ENCODE results near the gene PLCL2. TPM values are rescaled to one million over a fixed set of nuclear protein-coding genes. Genes with fewer than 3 reads are reported as not detected.

Gene PLCL2
- total RNA-seq, 1 donor from 2014 or later, result 5.6 TPM

- TF ChIP-seq POLR2A (IDR thresholded peaks at IDR 0.05) (no peak), CTCF (IDR thresholded peaks at IDR 0.05) (no peak), POLR2AphosphoS5 (IDR thresholded peaks at IDR 0.05; ENCODE audit: insufficient read depth in 1 of 2, low read depth in 1 of 2) (no peak)
- Histone ChIP-seq H3K36me3 (no peaks in the 10 kb centered on the region), H3K4me1 (peaks cover 5% of the 10 kb centered on the region), H3K27me3 (no peaks in the 10 kb centered on the region), H3K4me3 (no peak overlapping the region), H3K27ac (no peak overlapping the region), H3K9me3 (no peaks in the 10 kb centered on the region)
- intact Hi-C loops (cut with DNase I), result no loop called here
- no peak for DNase-seq (ENCODE audit: extremely low spot score in 2 of 2)
Measured at GRCh38 chr3:17035033-17035432, 150.3 kb downstream of the PLCL2 start.

GRCh38 chr3:17035966-17036365 is 151.2 kb downstream of the PLCL2 start:
- Histone ChIP-seq H3K27me3 (no peaks in the 10 kb centered on the region), H3K4me3 (no peak overlapping the region)
- intact Hi-C loops (cut with DNase I), result no loop called here

GRCh38 chr3:17038141-17038540 is 153.4 kb downstream of the PLCL2 start:
- Histone ChIP-seq H3K27me3 (no peaks in the 10 kb centered on the region), H3K4me3 (no peak overlapping the region), H3K27ac (no peak overlapping the region), H3K36me3 (no peaks in the 10 kb centered on the region), H3K9me3 (no peaks in the 10 kb centered on the region), H3K4me1 (peaks cover 5% of the 10 kb centered on the region)
- intact Hi-C loops (cut with DNase I), result no loop called here
- no peak for TF ChIP-seq CTCF (IDR thresholded peaks at IDR 0.05)
- no peak for TF ChIP-seq POLR2A (IDR thresholded peaks at IDR 0.05)
- DNase-seq (ENCODE audit: extremely low spot score in 2 of 2), result no peak

More at GRCh38 chr3:17035966-17036365, 151.2 kb downstream of the PLCL2 start:
- DNase-seq (ENCODE audit: extremely low spot score in 2 of 2), result no peak
- Histone ChIP-seq H3K9me3 (no peaks in the 10 kb centered on the region), H3K27ac (no peak overlapping the region), H3K36me3 (no peaks in the 10 kb centered on the region), H3K4me1 (peaks cover 5% of the 10 kb centered on the region)
- TF ChIP-seq CTCF (IDR thresholded peaks at IDR 0.05), result no peak
- no peak for TF ChIP-seq POLR2AphosphoS5 (IDR thresholded peaks at IDR 0.05; ENCODE audit: insufficient read depth in 1 of 2, low read depth in 1 of 2)
- TF ChIP-seq POLR2A (IDR thresholded peaks at IDR 0.05), result no peak

GRCh38 chr3:17038900-17039553 is 154.3 kb downstream of the PLCL2 start:
- Histone ChIP-seq H3K27ac (no peak overlapping the region), H3K36me3 (no peaks in the 10 kb centered on the region), H3K9me3 (no peaks in the 10 kb centered on the region), H3K4me1 (peaks cover 5% of the 10 kb centered on the region), H3K27me3 (no peaks in the 10 kb centered on the region), H3K4me3 (no peak overlapping the region)
- no peak for TF ChIP-seq POLR2A (IDR thresholded peaks at IDR 0.05)
- TF ChIP-seq CTCF (IDR thresholded peaks at IDR 0.05), result no peak
- TF ChIP-seq POLR2AphosphoS5 (IDR thresholded peaks at IDR 0.05; ENCODE audit: insufficient read depth in 1 of 2, low read depth in 1 of 2), result no peak
- intact Hi-C loops (cut with DNase I), result no loop called here
- no peak for DNase-seq (ENCODE audit: extremely low spot score in 2 of 2)

- H3K27me3 ChIP-seq, result no peaks in the 10 kb centered on the region
- no peak for DNase-seq (ENCODE audit: extremely low spot score in 2 of 2)
- H3K4me1 ChIP-seq, result peaks cover 5% of the 10 kb centered on the region
- intact Hi-C loops (cut with DNase I), result no loop called here
- H3K4me3 ChIP-seq, result no peak overlapping the region
- no peaks in the 10 kb centered on the region for H3K9me3 ChIP-seq
- no peak for TF ChIP-seq POLR2A (IDR thresholded peaks at IDR 0.05)
- peak in 1 of 2 donors; percentile 27 for TF ChIP-seq POLR2AphosphoS5 (IDR thresholded peaks at IDR 0.05; ENCODE audit: insufficient read depth in 1 of 2, low read depth in 1 of 2)
- H3K27ac ChIP-seq, result no peak overlapping the region
- no peaks in the 10 kb centered on the region for H3K36me3 ChIP-seq
Measured at GRCh38 chr3:17039594-17039993, 154.8 kb downstream of the PLCL2 start.

Measured in vagina (tissue), 2 donors.